A673 (cell line): Measurements from ENCODE around the gene NUB1. TPM values are rescaled to one million over a fixed set of nuclear protein-coding genes. Genes with fewer than 3 reads are reported as not detected.
A peak's percentile ranks its signal among the peaks of the same experiment; 100 is the strongest.

ENCODE experiments used
- BruUV-seq: library from RNA; stranded (reverse); fragments of 400-500 nt; replicated peaks from 2 replicates; lab custom pipeline; 2021; lab: Mats Ljungman, UMichigan
- CTCF ChIA-PET: fragments of 300-600 bp; sonication (Branson Sonifier 250); formaldehyde crosslinking; loops from one replicate; lab custom pipeline; 2022; ENCODE audit warnings: antibody characterized with exemption; lab: Charles Lee
- POLR2A ChIA-PET: fragments of 300-600 bp; sonication (Branson Sonifier 250); formaldehyde crosslinking; loops from one replicate; lab custom pipeline; 2022; ENCODE audit warnings: antibody characterized with exemption; ENCODE audit not compliant: low non-redundant PET; lab: Charles Lee
- DNase-seq: peaks from one replicate; pipeline ENCODE4 v3.0.0-alpha.2; 2015; ENCODE audit warnings: low spot score
- H3K27ac ChIP-seq: fragments of 200-600 bp; sonication (generic); 2 replicates; pipeline ENCODE4 v1.5.1; 2016; ENCODE audit warnings: mixed run types, low read depth, mild to moderate bottlenecking, mixed read lengths, antibody characterized with exemption, low read length; ENCODE audit not compliant: poor library complexity, severe bottlenecking
- H3K27me3 ChIP-seq: fragments of 200-600 bp; sonication (generic); replicated peaks from 2 replicates; pipeline ENCODE4 v1.6.1; 2017; ENCODE audit warnings: mixed run types, low read depth, mild to moderate bottlenecking, mixed read lengths, antibody characterized with exemption, low read length; ENCODE audit not compliant: insufficient read depth, poor library complexity
- H3K36me3 ChIP-seq: fragments of 200-600 bp; sonication (generic); 2 replicates; pipeline ENCODE4 v1.6.1; 2016; ENCODE audit warnings: mixed run types, mild to moderate bottlenecking, mixed read lengths, antibody characterized with exemption, low read length; ENCODE audit not compliant: insufficient read depth, poor library complexity, severe bottlenecking
- H3K4me1 ChIP-seq: fragments of 200-600 bp; sonication (generic); 2 replicates; pipeline ENCODE4 v1.6.1; 2017; ENCODE audit warnings: mixed run types, mild to moderate bottlenecking, mixed read lengths, antibody characterized with exemption, low read length; ENCODE audit not compliant: insufficient read depth, poor library complexity, severe bottlenecking
- H3K4me3 ChIP-seq: fragments of 200-600 bp; sonication (generic); 2 replicates; pipeline ENCODE4 v1.5.1; 2016; ENCODE audit warnings: low read depth, mixed run types, mild to moderate bottlenecking, mixed read lengths, low read length; ENCODE audit not compliant: poor library complexity, severe bottlenecking
- H3K9me3 ChIP-seq: fragments of 200-600 bp; sonication (generic); 2 replicates; pipeline ENCODE4 v1.6.1; 2016; ENCODE audit warnings: mixed run types, low read depth, mild to moderate bottlenecking, mixed read lengths, antibody characterized with exemption, low read length; ENCODE audit not compliant: poor library complexity, severe bottlenecking
- EZH2 ChIP-seq: fragments of 200-600 bp; sonication (generic); IDR thresholded peaks from 2 replicates; pipeline ENCODE4 v1.6.1; 2017; ENCODE audit warnings: borderline replicate concordance, low read depth, mild to moderate bottlenecking, mixed read lengths, antibody characterized with exemption, low read length; ENCODE audit not compliant: poor library complexity, severe bottlenecking
- intact Hi-C: fragments of 100-400 bp; cut with micrococcal nuclease; formaldehyde crosslinking; loops from one replicate; pipeline ENCODE4 v1.10.0; 2022; ENCODE audit not compliant: unreplicated experiment
- total RNA-seq: library from RNA; stranded (reverse); gene quantifications from 2 replicates; pipeline ENCODE4 v1.2.3, GENCODE V29; 2021
- TF ChIP-seq, protein P1 (sequence below): fragments of 300-800, 200-600 bp; sonication (generic); conservative IDR thresholded peaks from 2 replicates; pipeline ENCODE4 v1.5.1; 2017; ENCODE audit warnings: low read depth, mild to moderate bottlenecking, antibody characterized with exemption, low read length, moderate library complexity, mixed read lengths

Gene NUB1
- total RNA-seq, 1 experiment from 2014 or later = 36.9 TPM

DNA sequence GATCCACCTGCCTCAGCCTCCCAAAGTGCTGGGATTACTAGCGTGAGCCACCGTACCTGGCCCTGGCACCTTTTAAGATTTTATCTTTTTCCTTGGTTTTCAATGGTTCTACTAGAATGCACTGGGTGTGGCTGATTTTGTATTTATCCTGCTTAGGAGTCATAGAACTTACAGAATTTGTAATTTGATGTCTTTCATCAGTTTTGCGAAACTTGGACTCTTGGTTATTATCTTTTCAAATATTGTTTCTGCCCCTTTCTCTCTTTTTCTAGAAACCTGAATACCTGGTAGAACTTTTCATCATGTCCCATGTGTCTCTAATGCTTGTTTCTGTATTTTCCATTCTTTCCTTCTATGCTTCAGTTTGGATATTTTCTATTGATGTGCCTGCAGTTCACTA lies 2.8 kb upstream of the NUB1 start:
- no peak for DNase-seq
- Histone ChIP-seq H3K4me1 (peaks cover 6% of the 10 kb centered on the region), H3K27me3 (no peaks in the 10 kb centered on the region), H3K4me3 (no peak overlapping the region), H3K9me3 (no peaks in the 10 kb centered on the region), H3K27ac (no peak overlapping the region), H3K36me3 (no peaks in the 10 kb centered on the region)
- POLR2A ChIA-PET = no interaction called here
- intact Hi-C loops = no loop called here
- BruUV-seq = no TSS peak
- CTCF ChIA-PET = no interaction called here
- TF ChIP-seq, protein P1, sequence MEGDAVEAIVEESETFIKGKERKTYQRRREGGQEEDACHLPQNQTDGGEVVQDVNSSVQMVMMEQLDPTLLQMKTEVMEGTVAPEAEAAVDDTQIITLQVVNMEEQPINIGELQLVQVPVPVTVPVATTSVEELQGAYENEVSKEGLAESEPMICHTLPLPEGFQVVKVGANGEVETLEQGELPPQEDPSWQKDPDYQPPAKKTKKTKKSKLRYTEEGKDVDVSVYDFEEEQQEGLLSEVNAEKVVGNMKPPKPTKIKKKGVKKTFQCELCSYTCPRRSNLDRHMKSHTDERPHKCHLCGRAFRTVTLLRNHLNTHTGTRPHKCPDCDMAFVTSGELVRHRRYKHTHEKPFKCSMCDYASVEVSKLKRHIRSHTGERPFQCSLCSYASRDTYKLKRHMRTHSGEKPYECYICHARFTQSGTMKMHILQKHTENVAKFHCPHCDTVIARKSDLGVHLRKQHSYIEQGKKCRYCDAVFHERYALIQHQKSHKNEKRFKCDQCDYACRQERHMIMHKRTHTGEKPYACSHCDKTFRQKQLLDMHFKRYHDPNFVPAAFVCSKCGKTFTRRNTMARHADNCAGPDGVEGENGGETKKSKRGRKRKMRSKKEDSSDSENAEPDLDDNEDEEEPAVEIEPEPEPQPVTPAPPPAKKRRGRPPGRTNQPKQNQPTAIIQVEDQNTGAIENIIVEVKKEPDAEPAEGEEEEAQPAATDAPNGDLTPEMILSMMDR = no peak
- no peak for TF ChIP-seq EZH2

DNA sequence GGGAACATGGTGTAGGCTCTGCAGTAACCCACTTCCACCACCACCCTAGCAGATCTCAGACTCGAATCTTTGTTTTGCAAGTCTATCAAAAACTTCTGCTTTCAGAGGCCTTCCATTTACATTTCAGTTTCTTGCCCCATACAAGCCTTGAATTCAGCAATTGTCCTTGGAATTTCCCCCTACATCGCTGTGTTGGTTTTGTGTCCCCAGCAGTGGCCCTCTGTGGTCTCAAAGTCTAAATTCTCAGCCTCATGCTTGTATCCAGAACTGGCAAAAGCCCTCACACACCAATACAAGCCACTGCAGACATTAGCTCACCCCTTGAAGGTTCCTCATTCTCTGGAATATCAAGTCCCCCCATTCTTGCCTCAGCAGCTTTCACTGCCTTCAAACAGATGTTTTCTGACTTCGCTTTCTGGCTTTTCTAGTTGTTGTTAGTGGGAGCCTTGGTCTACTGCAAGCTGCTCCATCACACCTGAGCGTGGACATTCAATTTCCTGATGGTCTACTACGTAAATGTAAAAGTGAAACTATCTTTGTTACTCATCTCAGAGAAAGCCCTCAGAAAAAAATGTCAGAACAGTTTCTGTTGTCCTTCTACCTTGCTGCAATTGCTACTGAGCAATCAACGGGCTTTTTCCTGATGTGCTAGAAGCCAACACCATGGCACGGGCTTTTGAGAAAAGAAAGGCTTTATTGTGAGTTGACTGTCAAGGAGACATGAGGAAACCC lies 1.8 kb upstream of the NUB1 start:
- Histone ChIP-seq H3K4me3 (no peak overlapping the region), H3K36me3 (no peaks in the 10 kb centered on the region), H3K4me1 (peaks cover 6% of the 10 kb centered on the region), H3K27me3 (no peaks in the 10 kb centered on the region), H3K27ac (no peak overlapping the region), H3K9me3 (no peaks in the 10 kb centered on the region)
- no peak for DNase-seq
- no TSS peak for BruUV-seq
- ChIA-PET POLR2A (no interaction called here), CTCF (no interaction called here)
- TF ChIP-seq, protein P1 = no peak
- no peak for TF ChIP-seq EZH2
- intact Hi-C loops = no loop called here

DNA sequence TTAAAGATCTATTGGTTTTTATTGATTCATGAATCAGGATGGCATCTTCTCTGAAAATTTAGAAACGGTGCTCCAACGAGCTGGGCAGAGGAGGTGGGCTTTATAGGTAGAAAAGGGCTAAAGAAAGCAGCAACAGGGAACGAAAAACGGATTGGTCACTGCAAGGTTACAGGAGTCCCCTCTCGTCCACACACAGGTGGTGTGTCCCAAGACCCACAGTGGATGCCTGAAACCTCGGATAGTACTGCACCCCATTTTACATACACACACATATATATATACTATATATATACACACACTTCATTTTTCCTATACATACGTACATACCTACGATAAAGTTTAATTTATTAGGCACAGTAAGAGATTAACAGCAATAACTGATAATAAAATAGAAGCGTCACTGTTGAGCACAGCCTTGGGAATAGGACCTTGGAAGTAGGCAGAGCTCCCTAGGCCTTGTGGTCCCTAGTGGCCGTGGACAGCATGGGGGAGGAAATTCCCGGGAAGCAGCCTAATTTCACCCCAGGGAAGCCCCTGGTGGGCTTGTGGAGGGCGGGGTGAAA lies 737 bp upstream of the NUB1 start:
- peaks cover 6% of the 10 kb centered on the region for H3K4me1 ChIP-seq
- peak; percentile 15 for DNase-seq
- H3K27ac ChIP-seq = no peak overlapping the region
- peaks cover 8% of the 10 kb centered on the region for H3K36me3 ChIP-seq
- BruUV-seq = no TSS peak
- no peaks in the 10 kb centered on the region for H3K9me3 ChIP-seq
- ChIA-PET POLR2A (interaction anchor here (0.6 kb wide), 1 partner anchor 31 kb away, joined by 7 read pairs; no protein-coding TSS in a partner anchor), CTCF (interaction anchor here (0.6 to 1.4 kb wide), 2 partner anchors 26 to 66 kb away, joined by 3 to 4 read pairs; no protein-coding TSS in a partner anchor)
- no peak for TF ChIP-seq EZH2
- TF ChIP-seq, protein P1 = no peak
- no peaks in the 10 kb centered on the region for H3K27me3 ChIP-seq
- H3K4me3 ChIP-seq = peak overlapping the region; percentile 93
- intact Hi-C loops = no loop called here
